Measurements from ENCODE around the gene ADCK2.
"Not testable (repeated sequence)": the region's sequence is repeated elsewhere in the genome, so short reads cannot be mapped to it uniquely, and the experiment has no call there.

Gene ADCK2

GRCh38 chr7:140656548-140657515 is 15.9 kb upstream of the ADCK2 start:
- Mint-ChIP-seq H3K27me3 (peaks cover 4 to 6% of the 10 kb centered on the region in 2 donors), H3K36me3 (no peaks in the 10 kb centered on the region), H3K9me3 (no peaks in the 10 kb centered on the region), H3K4me3 (peak overlapping the region; percentile 81 to 84), H3K4me1 (peaks cover 25 to 27% of the 10 kb centered on the region in 2 donors), H3K27ac (peak overlapping the region; percentile 94)
- DNase-seq (peak; percentile 53), ATAC-seq (replicated peaks) (peak; percentile 95 to 97)

- Mint-ChIP-seq H3K9me3 (no peaks in the 10 kb centered on the region), H3K4me3 (no peak overlapping the region), H3K4me1 (peaks cover 25 to 27% of the 10 kb centered on the region in 2 donors), H3K27me3 (peaks cover 4 to 6% of the 10 kb centered on the region in 2 donors), H3K27ac (no peak overlapping the region), H3K36me3 (no peaks in the 10 kb centered on the region)
- DNase-seq (no peak), ATAC-seq (replicated peaks) (no peak)
Observed at GRCh38 chr7:140657891-140658290, 14.9 kb upstream of the ADCK2 start.

- H3K27ac Mint-ChIP-seq, result no peak overlapping the region
- DNase-seq (no peak), ATAC-seq (replicated peaks) (no peak)
- H3K9me3 Mint-ChIP-seq, result no peaks in the 10 kb centered on the region
- H3K36me3 Mint-ChIP-seq, result no peaks in the 10 kb centered on the region
- no peak overlapping the region for H3K4me3 Mint-ChIP-seq
- peaks cover 0 to 4% of the 10 kb centered on the region in 2 donors for H3K27me3 Mint-ChIP-seq
- H3K4me1 Mint-ChIP-seq, result peaks cover 17 to 18% of the 10 kb centered on the region in 2 donors
Observed at GRCh38 chr7:140659856-140660255, 12.9 kb upstream of the ADCK2 start.

- H3K36me3 Mint-ChIP-seq, result no peaks in the 10 kb centered on the region
- ATAC-seq (replicated peaks) (no peak), DNase-seq (no peak)
- peaks cover 0 to 8% of the 10 kb centered on the region in 2 donors for H3K27me3 Mint-ChIP-seq
- H3K9me3 Mint-ChIP-seq, result no peaks in the 10 kb centered on the region
- no peak overlapping the region for H3K4me3 Mint-ChIP-seq
- H3K4me1 Mint-ChIP-seq, result peaks cover 11 to 12% of the 10 kb centered on the region in 2 donors
- H3K27ac Mint-ChIP-seq, result no peak overlapping the region
Observed at GRCh38 chr7:140661124-140661523, 11.6 kb upstream of the ADCK2 start.

- not testable (repeated sequence) for DNase-seq; H3K27me3 Mint-ChIP-seq; ATAC-seq (replicated peaks); H3K9me3 Mint-ChIP-seq; H3K4me3 Mint-ChIP-seq; H3K27ac Mint-ChIP-seq; H3K36me3 Mint-ChIP-seq; H3K4me1 Mint-ChIP-seq
Observed at GRCh38 chr7:140662938-140663337, 9.8 kb upstream of the ADCK2 start.

- peaks cover 0 to 4% of the 10 kb centered on the region in 2 donors for H3K27me3 Mint-ChIP-seq
Observed at GRCh38 chr7:140667476-140667875, 5.3 kb upstream of the ADCK2 start.

GRCh38 chr7:140668641-140669040 is 4.1 kb upstream of the ADCK2 start:
- H3K36me3 Mint-ChIP-seq, result no peaks in the 10 kb centered on the region
- H3K27ac Mint-ChIP-seq, result no peak overlapping the region

More at GRCh38 chr7:140667476-140667875, 5.3 kb upstream of the ADCK2 start:
- ATAC-seq (replicated peaks) (no peak), DNase-seq (no peak)
- Mint-ChIP-seq H3K9me3 (no peaks in the 10 kb centered on the region), H3K4me3 (no peak overlapping the region), H3K36me3 (no peaks in the 10 kb centered on the region), H3K27ac (no peak overlapping the region), H3K4me1 (peaks cover 4 to 10% of the 10 kb centered on the region in 2 donors)

GRCh38 chr7:140669352-140669751 is 3.4 kb upstream of the ADCK2 start:
- DNase-seq (no peak), ATAC-seq (replicated peaks) (no peak)
- no peak overlapping the region for H3K27ac Mint-ChIP-seq
- no peaks in the 10 kb centered on the region for H3K36me3 Mint-ChIP-seq
- H3K4me3 Mint-ChIP-seq, result no peak overlapping the region
- no peaks in the 10 kb centered on the region for H3K9me3 Mint-ChIP-seq
- peaks cover 10 to 22% of the 10 kb centered on the region in 2 donors for H3K4me1 Mint-ChIP-seq
- peaks cover 0 to 4% of the 10 kb centered on the region in 2 donors for H3K27me3 Mint-ChIP-seq

More at GRCh38 chr7:140668641-140669040, 4.1 kb upstream of the ADCK2 start:
- H3K4me1 Mint-ChIP-seq, result peaks cover 6 to 15% of the 10 kb centered on the region in 2 donors
- no peak overlapping the region for H3K4me3 Mint-ChIP-seq
- H3K27me3 Mint-ChIP-seq, result peaks cover 0 to 4% of the 10 kb centered on the region in 2 donors
- ATAC-seq (replicated peaks) (no peak), DNase-seq (no peak)
- H3K9me3 Mint-ChIP-seq, result no peaks in the 10 kb centered on the region

- not testable (repeated sequence) for DNase-seq; ATAC-seq (replicated peaks); H3K27me3 Mint-ChIP-seq; H3K27ac Mint-ChIP-seq; H3K4me3 Mint-ChIP-seq; H3K36me3 Mint-ChIP-seq; H3K9me3 Mint-ChIP-seq
- H3K4me1 Mint-ChIP-seq, result peaks cover 15 to 27% of the 10 kb centered on the region in 2 donors
Observed at GRCh38 chr7:140669862-140670261, 2.9 kb upstream of the ADCK2 start.

GRCh38 chr7:140670343-140670935 is 2.3 kb upstream of the ADCK2 start:
- Mint-ChIP-seq H3K27me3 (peaks cover 0 to 2% of the 10 kb centered on the region in 2 donors), H3K9me3 (no peaks in the 10 kb centered on the region), H3K36me3 (no peaks in the 10 kb centered on the region), H3K4me3 (no peak overlapping the region), H3K27ac (no peak overlapping the region), H3K4me1 (peaks cover 20 to 33% of the 10 kb centered on the region in 2 donors)
- DNase-seq (no peak), ATAC-seq (replicated peaks) (no peak)

- Mint-ChIP-seq H3K27ac (peak overlapping the region; percentile 31), H3K36me3 (peaks cover 0 to 5% of the 10 kb centered on the region in 2 donors), H3K9me3 (no peaks in the 10 kb centered on the region), H3K27me3 (no peaks in the 10 kb centered on the region), H3K4me3 (peak overlapping the region; percentile 61 to 94), H3K4me1 (peaks cover 31 to 48% of the 10 kb centered on the region in 2 donors)
- ATAC-seq (replicated peaks), result no peak
- no peak for DNase-seq
Observed at GRCh38 chr7:140671966-140672365, 779 bp upstream of the ADCK2 start.

GRCh38 chr7:140673063-140673773 is 473 bp downstream of the ADCK2 start:
- H3K27ac Mint-ChIP-seq, result peak overlapping the region; percentile 92
- H3K36me3 Mint-ChIP-seq, result peaks cover 9 to 13% of the 10 kb centered on the region in 2 donors
- H3K27me3 Mint-ChIP-seq, result no peaks in the 10 kb centered on the region
- H3K4me1 Mint-ChIP-seq, result peaks cover 38 to 61% of the 10 kb centered on the region in 2 donors
- H3K4me3 Mint-ChIP-seq, result peak overlapping the region; percentile 88 to 94
- H3K9me3 Mint-ChIP-seq, result no peaks in the 10 kb centered on the region
- peak; percentile 41 for DNase-seq
- peak; percentile 66 to 70 for ATAC-seq (replicated peaks)

GRCh38 chr7:140673774-140674155 is 1.0 kb downstream of the ADCK2 start:
- peak overlapping the region; percentile 88 to 94 for H3K4me3 Mint-ChIP-seq
- peak overlapping the region; percentile 92 for H3K27ac Mint-ChIP-seq
- H3K4me1 Mint-ChIP-seq, result peaks cover 41 to 65% of the 10 kb centered on the region in 2 donors
- peaks cover 13 to 18% of the 10 kb centered on the region in 2 donors for H3K36me3 Mint-ChIP-seq
- no peak for DNase-seq
- H3K9me3 Mint-ChIP-seq, result no peaks in the 10 kb centered on the region
- no peak for ATAC-seq (replicated peaks)
- no peaks in the 10 kb centered on the region for H3K27me3 Mint-ChIP-seq

- no peak for DNase-seq
Observed at GRCh38 chr7:140674356-140674800, 1.6 kb downstream of the ADCK2 start.

More at GRCh38 chr7:140674356-140674800, 1.6 kb downstream of the ADCK2 start:
- Mint-ChIP-seq H3K36me3 (peaks cover 18 to 24% of the 10 kb centered on the region in 2 donors), H3K4me3 (peak overlapping the region; percentile 88 to 94), H3K4me1 (peaks cover 41 to 65% of the 10 kb centered on the region in 2 donors), H3K27ac (peak overlapping the region; percentile 60), H3K27me3 (no peaks in the 10 kb centered on the region), H3K9me3 (no peaks in the 10 kb centered on the region)
- peak; percentile 28 to 35 for ATAC-seq (replicated peaks)
